DND-41 (cell line): Measurements from ENCODE around the gene RUVBL1.

Source experiments
- CTCF ChIP-seq: IDR thresholded peaks from 2 replicates; pipeline ENCODE4 v1.5.1; 2012; ENCODE audit warnings: borderline replicate concordance, low read length, moderate library complexity, mild to moderate bottlenecking; ENCODE audit not compliant: poor library complexity, severe bottlenecking; ENCODE audit errors: extremely low read depth
- EZH2 ChIP-seq: IDR thresholded peaks from 3 replicates; pipeline ENCODE4 v1.6.1; 2012; ENCODE audit warnings: borderline replicate concordance, low read depth, mild to moderate bottlenecking, moderate library complexity, low read length, inconsistent platforms; ENCODE audit not compliant: severe bottlenecking

- TF ChIP-seq EZH2 (no peak), CTCF (no peak)
These were observed 43.8 kb downstream of the RUVBL1 start for GRCh38 chr3:128079823-128080222.
